Stimulated activated CD4-positive, alpha-beta T cell treated with anti-CD3 and anti-CD28 coated beads, Interleukin-2, amount 100 ng/mL, for 24 hours (primary cell): Measurements from ENCODE around the gene RPLP1.
"Not testable (repeated sequence)": the region's sequence is repeated elsewhere in the genome, so short reads cannot be mapped to it uniquely, and the experiment has no call there.

Source experiments
- DNase-seq, 2 donors: peaks; one replicate each; pipeline ENCODE4 v3.0.0-alpha.2; 2020

RPLP1 gene

GRCh38 chr15:69443032-69443611 lies 9.5 kb upstream of the RPLP1 start:
- no peak for DNase-seq

- no peak for DNase-seq
Measured at GRCh38 chr15:69444686-69445085, 7.9 kb upstream of the RPLP1 start.

GRCh38 chr15:69446953-69447352 lies 5.7 kb upstream of the RPLP1 start:
- no peak for DNase-seq

- not testable (repeated sequence) for DNase-seq
Measured at GRCh38 chr15:69450221-69450620, 2.4 kb upstream of the RPLP1 start.

- no peak for DNase-seq
Measured at GRCh38 chr15:69450968-69451695, 1.5 kb upstream of the RPLP1 start.

- DNase-seq = peak; percentile 40 to 41
Measured at GRCh38 chr15:69451951-69452691, 497 bp upstream of the RPLP1 start.

- no peak for DNase-seq
Measured at GRCh38 chr15:69454953-69455352, 2.3 kb downstream of the RPLP1 start.

GRCh38 chr15:69456208-69457166 lies 3.9 kb downstream of the RPLP1 start:
- no peak for DNase-seq

- no peak for DNase-seq
Measured at GRCh38 chr15:69457304-69458280, 5.0 kb downstream of the RPLP1 start.

- DNase-seq = no peak
Measured at GRCh38 chr15:69459066-69459465, 6.4 kb downstream of the RPLP1 start.

- no peak for DNase-seq
Measured at GRCh38 chr15:69460481-69460880, 7.9 kb downstream of the RPLP1 start.

GRCh38 chr15:69462030-69462492 lies 9.4 kb downstream of the RPLP1 start:
- no peak for DNase-seq

GRCh38 chr15:69462493-69463181 lies 10.0 kb downstream of the RPLP1 start:
- peak; percentile 94 for DNase-seq

- DNase-seq = no peak
Measured at GRCh38 chr15:69463182-69463756, 10.7 kb downstream of the RPLP1 start.

GRCh38 chr15:69465253-69465652 lies 12.6 kb downstream of the RPLP1 start:
- DNase-seq = no peak

GRCh38 chr15:69466733-69467132 lies 14.1 kb downstream of the RPLP1 start:
- no peak for DNase-seq

- DNase-seq = no peak
Measured at GRCh38 chr15:69467636-69468035, 15.0 kb downstream of the RPLP1 start.

- peak; percentile 77 to 81 for DNase-seq
Measured at GRCh38 chr15:69468241-69469121, 15.9 kb downstream of the RPLP1 start.

GRCh38 chr15:69469467-69470201 lies 17.0 kb downstream of the RPLP1 start:
- DNase-seq = no peak
